Breast epithelium (tissue), 3 donors: Measurements from ENCODE around the gene FOXO3B.
"Not testable (repeated sequence)": the region's sequence is repeated elsewhere in the genome, so short reads cannot be mapped to it uniquely, and the experiment has no call there.

ENCODE experiments used
- CTCF ChIP-seq, 3 donors: fragments of 450-650 bp; IDR thresholded peaks; one replicate each; pipeline ENCODE4 v1.5.1; 2016 to 2017; ENCODE audit warnings: antibody characterized with exemption in 3 of 3, mild to moderate bottlenecking in 3 of 3, moderate library complexity in 3 of 3
- POLR2A ChIP-seq: fragments of 450-650 bp; IDR thresholded peaks from one replicate; pipeline ENCODE4 v1.6.1; 2016; ENCODE audit warnings: antibody characterized with exemption, mild to moderate bottlenecking, moderate library complexity
- POLR2AphosphoS5 ChIP-seq, 3 donors: sonication (generic); formaldehyde crosslinking; IDR thresholded peaks; one replicate each; pipeline ENCODE4 v1.6.1; 2017; ENCODE audit warnings: antibody characterized with exemption in 3 of 3

GRCh38 chr17:18634550-18635263, 47.4 kb downstream of the FOXO3B start:
- TF ChIP-seq POLR2AphosphoS5 (IDR thresholded peaks at IDR 0.05); CTCF (IDR thresholded peaks at IDR 0.05); POLR2A: not testable (repeated sequence)
